Effector CD4-positive, alpha-beta T cell (primary cell): ENCODE data around the gene PLEKHA7.
"Not testable (repeated sequence)": the region's sequence is repeated elsewhere in the genome, so short reads cannot be mapped to it uniquely, and the experiment has no call there.

Experiments
- DNase-seq: peaks from one replicate; pipeline ENCODE4 v3.0.0-alpha.2; 2020

Gene PLEKHA7

GRCh38 chr11:17005646-17006045 is 8.6 kb downstream of the PLEKHA7 start:
- DNase-seq, result no peak

- DNase-seq, result no peak
Measured at GRCh38 chr11:17004486-17005148, 9.6 kb downstream of the PLEKHA7 start.

- no peak for DNase-seq
Measured at GRCh38 chr11:17003426-17003825, 10.8 kb downstream of the PLEKHA7 start.

GRCh38 chr11:17002543-17002942 is 11.7 kb downstream of the PLEKHA7 start:
- DNase-seq, result no peak

- no peak for DNase-seq
Measured at GRCh38 chr11:17001806-17002205, 12.4 kb downstream of the PLEKHA7 start.

GRCh38 chr11:17000987-17001386 is 13.2 kb downstream of the PLEKHA7 start:
- DNase-seq, result no peak

GRCh38 chr11:17000253-17000652 is 14.0 kb downstream of the PLEKHA7 start:
- not testable (repeated sequence) for DNase-seq

- no peak for DNase-seq
Measured at GRCh38 chr11:16999116-16999515, 15.1 kb downstream of the PLEKHA7 start.

- no peak for DNase-seq
Measured at GRCh38 chr11:16997624-16998023, 16.6 kb downstream of the PLEKHA7 start.

- no peak for DNase-seq
Measured at GRCh38 chr11:16993495-16993894, 20.7 kb downstream of the PLEKHA7 start.

GRCh38 chr11:16992846-16993245 is 21.4 kb downstream of the PLEKHA7 start:
- no peak for DNase-seq

- DNase-seq, result no peak
Measured at GRCh38 chr11:16989554-16989953, 24.7 kb downstream of the PLEKHA7 start.

GRCh38 chr11:16987205-16987568 is 27.0 kb downstream of the PLEKHA7 start:
- DNase-seq, result no peak

- no peak for DNase-seq
Measured at GRCh38 chr11:16986434-16987204, 27.6 kb downstream of the PLEKHA7 start.

- no peak for DNase-seq
Measured at GRCh38 chr11:16985297-16985696, 28.9 kb downstream of the PLEKHA7 start.

GRCh38 chr11:16984229-16984628 is 30.0 kb downstream of the PLEKHA7 start:
- DNase-seq, result no peak

GRCh38 chr11:16982809-16983208 is 31.4 kb downstream of the PLEKHA7 start:
- DNase-seq, result no peak

GRCh38 chr11:16982256-16982671 is 31.9 kb downstream of the PLEKHA7 start:
- no peak for DNase-seq

- DNase-seq, result no peak
Measured at GRCh38 chr11:16981651-16982194, 32.5 kb downstream of the PLEKHA7 start.

- no peak for DNase-seq
Measured at GRCh38 chr11:16979703-16980622, 34.3 kb downstream of the PLEKHA7 start.

- DNase-seq, result no peak
Measured at GRCh38 chr11:16977994-16978315, 36.3 kb downstream of the PLEKHA7 start.

GRCh38 chr11:16977136-16977993 is 36.8 kb downstream of the PLEKHA7 start:
- no peak for DNase-seq
